ENCODE data around the gene HPCAL1. TPM values are rescaled to one million over a fixed set of nuclear protein-coding genes. Genes with fewer than 3 reads are reported as not detected.

Gene HPCAL1
- total RNA-seq, 2 experiments from 2014 or later = 9.2 to 9.7 TPM

- Histone ChIP-seq H3K36me3 (ENCODE audit: insufficient read depth, low read length) (peaks cover 14% of the 10 kb centered on the region), H3K27ac (ENCODE audit: low read depth, low read length, poor library complexity, severe bottlenecking) (no peak overlapping the region), H3K9me2 (ENCODE audit: insufficient read depth, low read length) (no peaks in the 10 kb centered on the region), H3K4me2 (ENCODE audit: low read length) (no peak overlapping the region), H3K9me3 (ENCODE audit: low read length) (no peaks in the 10 kb centered on the region), H3K79me2 (ENCODE audit: insufficient read depth, low read depth, low read length) (no peaks in the 10 kb centered on the region), H2AFZ (ENCODE audit: low read length) (no peak overlapping the region), H3K4me1 (ENCODE audit: insufficient read depth, low read length, poor library complexity, severe bottlenecking) (peaks cover 5% of the 10 kb centered on the region), H4K20me1 (ENCODE audit: insufficient read depth, low read length) (peaks cover 4% of the 10 kb centered on the region; the same call in 1 of the 2 replicates), H3K4me3 (ENCODE audit: low read depth, low read length, poor library complexity, severe bottlenecking) (no peak overlapping the region)
- ChIA-PET CTCF (ENCODE audit: unreplicated experiment) (interaction anchor here (0.6 to 1.7 kb wide), 9 partner anchors 11 to 364 kb away, joined by 3 to 14 read pairs (median 6); no protein-coding TSS in a partner anchor), POLR2A (interaction anchor here (0.6 to 1.7 kb wide), 4 partner anchors 11 to 725 kb away, joined by 3 to 7 read pairs (median 4); no protein-coding TSS in a partner anchor)
- no TSS peak for BruUV-seq (replicated peaks)
- intact Hi-C loops (cut with micrococcal nuclease; ENCODE audit: unreplicated experiment) = no loop called here
- no peak for DNase-seq (ENCODE audit: low spot score)
- TF ChIP-seq EZH2phosphoT487 (IDR thresholded peaks at IDR 0.05; ENCODE audit: borderline replicate concordance, low read depth, low read length) (no peak), CTCF (conservative IDR thresholded peaks at IDR 0.05; ENCODE audit: low read length) (no peak)
Measured at GRCh38 chr2:10433947-10434885, 131.5 kb downstream of the HPCAL1 start.

GRCh38 chr2:10434886-10435819, 132.4 kb downstream of the HPCAL1 start:
- H3K4me2 ChIP-seq (ENCODE audit: low read length) = no peak overlapping the region
- CTCF ChIA-PET (ENCODE audit: unreplicated experiment) = interaction anchor here (0.6 to 1.7 kb wide), 9 partner anchors 10 to 365 kb away, joined by 3 to 14 read pairs (median 6); no protein-coding TSS in a partner anchor
- DNase-seq (ENCODE audit: low spot score) = peak; percentile 80

More at GRCh38 chr2:10434886-10435819, 132.4 kb downstream of the HPCAL1 start:
- no peak overlapping the region for H2AFZ ChIP-seq (ENCODE audit: low read length)
- H3K4me3 ChIP-seq (ENCODE audit: low read depth, low read length, poor library complexity, severe bottlenecking) = no peak overlapping the region
- BruUV-seq (replicated peaks) = no TSS peak
- H3K9me2 ChIP-seq (ENCODE audit: insufficient read depth, low read length) = no peaks in the 10 kb centered on the region
- TF ChIP-seq CTCF (conservative IDR thresholded peaks at IDR 0.05; ENCODE audit: low read length) = peak; percentile 94
- no peak for TF ChIP-seq EZH2phosphoT487 (IDR thresholded peaks at IDR 0.05; ENCODE audit: borderline replicate concordance, low read depth, low read length)
- H3K36me3 ChIP-seq (ENCODE audit: insufficient read depth, low read length) = peaks cover 24% of the 10 kb centered on the region
- no peak overlapping the region for H3K27ac ChIP-seq (ENCODE audit: low read depth, low read length, poor library complexity, severe bottlenecking)
- H3K4me1 ChIP-seq (ENCODE audit: insufficient read depth, low read length, poor library complexity, severe bottlenecking) = peaks cover 5% of the 10 kb centered on the region
- POLR2A ChIA-PET = interaction anchor here (0.6 to 1.6 kb wide), 6 partner anchors 10 to 724 kb away, joined by 3 to 7 read pairs (median 3); partner anchors contain the start of gene ODC1
- no peaks in the 10 kb centered on the region for H3K9me3 ChIP-seq (ENCODE audit: low read length)
- intact Hi-C loops (cut with micrococcal nuclease; ENCODE audit: unreplicated experiment) = loop anchor here (1.0 to 5.0 kb wide), 5 partner anchors 25 to 363 kb away; no protein-coding TSS in a partner anchor
- peaks cover 4% of the 10 kb centered on the region; the same call in 1 of the 2 replicates for H4K20me1 ChIP-seq (ENCODE audit: insufficient read depth, low read length)
- H3K79me2 ChIP-seq (ENCODE audit: insufficient read depth, low read depth, low read length) = no peaks in the 10 kb centered on the region

Measured in OCI-LY7 (cell line).